ENCODE measurements around the gene GHRHR. TPM values are rescaled to one million over a fixed set of nuclear protein-coding genes. Genes with fewer than 3 reads are reported as not detected.

GHRHR gene
- total and polyA plus RNA-seq, 2 of the 4 experiments (the other 2 are of a cell fraction), result not detected

DNA sequence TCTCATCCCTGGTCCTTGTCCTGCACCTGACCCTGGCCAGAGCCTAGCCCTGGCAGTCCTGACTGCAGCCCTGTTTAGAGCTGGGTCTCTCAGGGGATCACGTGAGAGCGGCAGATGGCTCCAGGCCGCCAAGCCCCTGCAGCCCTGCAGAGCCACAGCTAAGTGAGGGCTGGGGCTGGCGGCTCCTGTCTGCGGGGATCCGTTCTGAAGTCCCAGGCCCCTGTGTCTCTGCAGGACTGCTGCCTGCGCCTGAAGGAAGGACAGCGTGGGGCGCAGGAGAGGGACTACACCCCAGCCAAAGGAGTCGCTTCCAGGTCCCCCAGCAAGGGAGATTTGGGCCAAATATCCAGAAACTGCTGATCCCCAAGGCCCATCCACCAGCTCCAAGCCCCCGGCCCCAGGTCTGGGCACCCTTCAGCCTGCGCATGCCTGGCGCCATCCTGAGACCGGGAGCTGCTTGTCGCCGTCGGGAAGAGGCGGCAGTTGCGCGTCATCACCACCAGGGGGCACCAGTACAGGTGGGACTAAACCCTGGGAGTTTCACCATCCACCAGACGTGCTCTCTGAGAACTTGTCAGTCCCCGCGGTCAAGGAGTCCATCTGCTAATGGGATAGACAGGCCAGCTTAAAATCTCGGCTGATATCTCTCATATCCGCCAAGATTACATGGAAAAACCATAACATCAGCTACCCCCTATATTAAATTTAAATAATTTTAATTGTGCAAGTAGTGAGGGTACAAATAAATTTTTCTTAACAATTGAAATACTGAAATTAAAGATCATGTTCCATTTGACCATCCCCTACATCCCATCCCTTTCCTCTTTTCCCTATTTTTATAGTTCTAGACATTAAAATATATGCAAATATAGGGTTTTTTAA is 25.1 kb upstream of the GHRHR start:
- H3K27me3 ChIP-seq (ENCODE audit: control insufficient read depth, insufficient read depth, low read length), result peaks cover 21% of the 10 kb centered on the region
- no peaks in the 10 kb centered on the region for H3K79me1 ChIP-seq (ENCODE audit: low read depth in 1 of 2, low read length in 2 of 2)
- no peak overlapping the region for H2AK9ac ChIP-seq (replicated peaks; ENCODE audit: low read depth, low read length, poor library complexity)
- intact Hi-C loops (cut with micrococcal nuclease) (loop anchor here (2.0 kb wide), 1 partner anchor 138 kb away; no protein-coding TSS in a partner anchor), in situ Hi-C loops (cut with MboI; ENCODE audit: low sequenced_read_pairs) (no loop called here), dilution Hi-C loops (cut with HindIII; ENCODE audit: low sequenced_read_pairs, unreplicated experiment) (no loop called here)
- peak; percentile 98 for ATAC-seq (ENCODE audit: low read depth)
- no TSS peak for BruUV-seq (replicated peaks)
- no peak overlapping the region for H3K9ac ChIP-seq (ENCODE audit: low read depth, low read length)
- WGBS, 2 experiments (ENCODE audit: extremely low coverage in 2 of 2, insufficient read length in 1 of 2), result 31% methylated on average over 4 of the region's 25 CpGs; no CpG with 5 or more reads in 1 of the 2 experiments
- no peaks in the 10 kb centered on the region for H3K9me1 ChIP-seq (ENCODE audit: insufficient read depth, low read length)
- H3K14ac ChIP-seq (replicated peaks; ENCODE audit: low read depth, low read length), result no peak overlapping the region
- H3K4ac ChIP-seq (ENCODE audit: low read depth, low read length), result no peak overlapping the region
- no peak overlapping the region for H3K23ac ChIP-seq (ENCODE audit: low read depth, low read length)
- H3K4me1 ChIP-seq (ENCODE audit: control insufficient read depth, insufficient read depth, low read length), result no peaks in the 10 kb centered on the region
- H4K8ac ChIP-seq (ENCODE audit: low read depth in 2 of 2, low read length in 2 of 2), result no peak overlapping the region
- no peak overlapping the region for H3K4me3 ChIP-seq (ENCODE audit: insufficient read depth, low read depth, low read length)
- CTCF ChIA-PET, result interaction anchor here (0.6 to 1.9 kb wide), 27 partner anchors 8 to 199 kb away, joined by 3 to 9 read pairs (median 3); no protein-coding TSS in a partner anchor
- no peak overlapping the region for H2BK120ac ChIP-seq (ENCODE audit: low read depth, low read length)
- POLR2A ChIA-PET (ENCODE audit: unreplicated experiment), result interaction anchor here (0.5 kb wide), 1 partner anchor 1732 kb away, joined by 4 read pairs; no protein-coding TSS in a partner anchor
- H2BK20ac ChIP-seq (ENCODE audit: low read depth, low read length), result no peak overlapping the region
- no peaks in the 10 kb centered on the region for H4K20me1 ChIP-seq (ENCODE audit: insufficient read depth, low read length)
- H3K27ac ChIP-seq (ENCODE audit: insufficient read depth, low read length), result no peak overlapping the region
- no peak overlapping the region for H4K5ac ChIP-seq (ENCODE audit: low read depth, low read length)
- no peak overlapping the region for H2AK5ac ChIP-seq (ENCODE audit: low read depth, low read length)
- H3K4me2 ChIP-seq (ENCODE audit: low read depth, low read length), result peak overlapping the region; percentile 61; the same call in 1 of the 2 replicates
- H3K9me3 ChIP-seq (ENCODE audit: control insufficient read depth, insufficient read depth, low read length), result no peaks in the 10 kb centered on the region
- peak; percentile 45; the same call in 1 of the 2 replicates for TF ChIP-seq SMC3 (IDR thresholded peaks at IDR 0.05; ENCODE audit: low read depth, low read length)
- TF ChIP-seq, protein P1, sequence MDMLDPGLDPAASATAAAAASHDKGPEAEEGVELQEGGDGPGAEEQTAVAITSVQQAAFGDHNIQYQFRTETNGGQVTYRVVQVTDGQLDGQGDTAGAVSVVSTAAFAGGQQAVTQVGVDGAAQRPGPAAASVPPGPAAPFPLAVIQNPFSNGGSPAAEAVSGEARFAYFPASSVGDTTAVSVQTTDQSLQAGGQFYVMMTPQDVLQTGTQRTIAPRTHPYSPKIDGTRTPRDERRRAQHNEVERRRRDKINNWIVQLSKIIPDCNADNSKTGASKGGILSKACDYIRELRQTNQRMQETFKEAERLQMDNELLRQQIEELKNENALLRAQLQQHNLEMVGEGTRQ (IDR thresholded peaks at IDR 0.05; ENCODE audit: low read depth, low read length), result no peak
- no peak for TF ChIP-seq RFX5 (IDR thresholded peaks at IDR 0.05; ENCODE audit: low read depth, low read length)
- TF ChIP-seq CEBPB (IDR thresholded peaks at IDR 0.05; ENCODE audit: low read depth, low read length), result 0 out of 2 replicates have a peak, but pooled peaks have one; percentile 15
- no peak for TF ChIP-seq BHLHE40 (IDR thresholded peaks at IDR 0.05; ENCODE audit: low read depth, low read length)
- TF ChIP-seq RCOR1 (IDR thresholded peaks at IDR 0.05; ENCODE audit: insufficient replicate concordance, low read length), result peak; percentile 42
- peak; percentile 38; the same call in 1 of the 2 replicates for TF ChIP-seq RAD21 (IDR thresholded peaks at IDR 0.05; ENCODE audit: low read length)
- TF ChIP-seq CTCF (conservative IDR thresholded peaks at IDR 0.05; ENCODE audit: low read depth, low read length), result peak; percentile 84
- TF ChIP-seq NFE2L2 (IDR thresholded peaks at IDR 0.05; ENCODE audit: low read depth, low read length), result no peak
- DNase-seq, result peak; percentile 58
- H3K18ac ChIP-seq (ENCODE audit: low read depth, low read length), result no peak overlapping the region
- no peak overlapping the region for H3K56ac ChIP-seq (ENCODE audit: extremely low read depth, insufficient read depth, low read length)
- no peaks in the 10 kb centered on the region for H3K36me3 ChIP-seq (ENCODE audit: control insufficient read depth, insufficient read depth, low read length)
- H2AFZ ChIP-seq (replicated peaks; ENCODE audit: low read length, poor library complexity), result peak overlapping the region; percentile 74
- no peak overlapping the region for H2BK5ac ChIP-seq (ENCODE audit: low read depth, low read length, poor library complexity, severe bottlenecking)
- no peak overlapping the region for H2BK15ac ChIP-seq (ENCODE audit: low read depth, low read length)
- H4K91ac ChIP-seq (ENCODE audit: insufficient read depth, low read depth, low read length), result no peak overlapping the region
